ENCODE measurements around the gene EZH1.
A peak's percentile ranks its signal among the peaks of the same experiment; 100 is the strongest.

Gene EZH1

GRCh38 chr17:42657824-42658588, 86.8 kb downstream of the EZH1 start:
- H3K4me1 ChIP-seq (ENCODE audit: control insufficient read depth, insufficient read depth, low read length): peaks cover 26% of the 10 kb centered on the region
- DNase-seq (ENCODE audit: low read depth): no peak
- no peaks in the 10 kb centered on the region for H3K9me3 ChIP-seq (ENCODE audit: control insufficient read depth, low read length)
- H3K9ac ChIP-seq (ENCODE audit: low read length): no peak overlapping the region
- no peak overlapping the region for H3K4me3 ChIP-seq (ENCODE audit: low read length)
- H3K27me3 ChIP-seq (replicated peaks; ENCODE audit: control insufficient read depth, insufficient read depth, low read length): no peaks in the 10 kb centered on the region
- peaks cover 4% of the 10 kb centered on the region for H3K36me3 ChIP-seq (ENCODE audit: control insufficient read depth, insufficient read depth, low read length, severe bottlenecking)

DNA sequence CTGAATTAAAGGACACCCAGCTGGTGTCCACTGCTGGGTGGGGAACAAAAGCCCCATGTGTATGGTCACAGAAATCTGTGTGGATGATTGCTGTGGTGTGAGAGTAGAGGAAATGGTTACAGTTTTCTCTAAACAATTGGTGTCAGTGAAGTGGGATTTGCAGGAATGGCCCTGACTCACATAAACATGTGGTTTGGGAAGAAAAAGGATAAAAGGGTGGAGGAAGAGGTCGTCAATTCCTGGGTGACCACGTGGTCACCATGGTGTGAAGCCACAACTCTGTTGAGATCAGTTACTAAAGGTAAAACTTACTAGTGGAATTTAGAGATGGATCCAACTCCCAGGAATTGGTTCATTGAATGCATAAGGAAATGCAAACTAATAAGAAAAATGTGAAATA, 89.3 kb downstream of the EZH1 start:
- no peak for DNase-seq (ENCODE audit: low read depth)
- Histone ChIP-seq H3K9ac (ENCODE audit: low read length) (no peak overlapping the region), H3K4me1 (ENCODE audit: control insufficient read depth, insufficient read depth, low read length) (peaks cover 18% of the 10 kb centered on the region), H3K36me3 (ENCODE audit: control insufficient read depth, insufficient read depth, low read length, severe bottlenecking) (no peaks in the 10 kb centered on the region), H3K27me3 (replicated peaks; ENCODE audit: control insufficient read depth, insufficient read depth, low read length) (no peaks in the 10 kb centered on the region), H3K9me3 (ENCODE audit: control insufficient read depth, low read length) (no peaks in the 10 kb centered on the region), H3K4me3 (ENCODE audit: low read length) (no peak overlapping the region)

GRCh38 chr17:42653179-42654124, 91.4 kb downstream of the EZH1 start:
- Histone ChIP-seq H3K9me3 (ENCODE audit: control insufficient read depth, low read length) (no peaks in the 10 kb centered on the region), H3K9ac (ENCODE audit: low read length) (peak overlapping the region; percentile 89), H3K4me3 (ENCODE audit: low read length) (peak overlapping the region; percentile 81), H3K36me3 (ENCODE audit: control insufficient read depth, insufficient read depth, low read length, severe bottlenecking) (no peaks in the 10 kb centered on the region), H3K4me1 (ENCODE audit: control insufficient read depth, insufficient read depth, low read length) (peaks cover 12% of the 10 kb centered on the region), H3K27me3 (replicated peaks; ENCODE audit: control insufficient read depth, insufficient read depth, low read length) (no peaks in the 10 kb centered on the region)
- DNase-seq (ENCODE audit: low read depth): peak; percentile 90

DNA sequence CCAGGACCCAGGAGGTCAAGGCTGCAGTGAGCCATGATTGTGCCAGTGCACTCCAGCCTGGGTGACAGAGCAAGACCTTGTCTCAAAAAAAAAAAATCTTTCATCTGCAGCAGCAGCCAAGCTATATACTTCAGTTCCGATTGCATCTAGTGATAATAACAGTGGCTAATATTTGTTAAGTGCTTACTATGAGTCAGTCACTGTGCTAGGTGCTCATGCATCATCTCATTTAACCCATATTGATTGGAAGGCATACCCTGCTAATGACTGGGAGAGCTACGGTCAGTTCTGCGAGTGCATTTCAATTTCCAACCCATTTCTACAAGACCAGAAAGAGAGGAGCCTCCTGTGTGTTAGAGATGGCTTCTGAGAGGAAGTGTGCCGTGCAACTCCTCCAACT, 93.4 kb downstream of the EZH1 start:
- Histone ChIP-seq H3K9ac (ENCODE audit: low read length) (no peak overlapping the region), H3K4me3 (ENCODE audit: low read length) (no peak overlapping the region), H3K9me3 (ENCODE audit: control insufficient read depth, low read length) (no peaks in the 10 kb centered on the region), H3K27me3 (replicated peaks; ENCODE audit: control insufficient read depth, insufficient read depth, low read length) (no peaks in the 10 kb centered on the region), H3K4me1 (ENCODE audit: control insufficient read depth, insufficient read depth, low read length) (peaks cover 12% of the 10 kb centered on the region), H3K36me3 (ENCODE audit: control insufficient read depth, insufficient read depth, low read length, severe bottlenecking) (no peaks in the 10 kb centered on the region)
- no peak for DNase-seq (ENCODE audit: low read depth)

Measured in adipocyte (in vitro differentiated cells).